Memory B cell (primary cell): ENCODE data around the gene SCAMP2.
"Not testable (repeated sequence)": the region's sequence is repeated elsewhere in the genome, so short reads cannot be mapped to it uniquely, and the experiment has no call there.

Experiments
- ATAC-seq: fragments of 150-1000 bp; cut with Tn5 transposase; 2 replicates; pipeline ENCODE4 v1.10.0; 2021; ENCODE audit warnings: low read depth, mild to moderate bottlenecking, moderate library complexity
- DNase-seq, 2 donors: peaks; one replicate each; pipeline ENCODE4 v3.0.0; 2022; ENCODE audit warnings: low spot score in 2 of 2
- H3K27ac Mint-ChIP-seq: one replicate; pipeline ENCODE4 v1.8.0; 2022; ENCODE audit warnings: mild to moderate bottlenecking, moderate library complexity, mixed read lengths
- H3K27me3 Mint-ChIP-seq: one replicate; pipeline ENCODE4 v1.8.0; 2022; ENCODE audit warnings: mixed read lengths
- H3K36me3 Mint-ChIP-seq: one replicate; pipeline ENCODE4 v1.8.0; 2022; ENCODE audit warnings: mild to moderate bottlenecking, mixed read lengths
- H3K4me1 Mint-ChIP-seq: one replicate; pipeline ENCODE4 v1.8.0; 2022; ENCODE audit warnings: mixed read lengths
- H3K4me3 Mint-ChIP-seq: one replicate; pipeline ENCODE4 v1.8.0; 2022; ENCODE audit warnings: mild to moderate bottlenecking, moderate library complexity, mixed read lengths
- H3K9me3 Mint-ChIP-seq: one replicate; pipeline ENCODE4 v1.8.0; 2022; ENCODE audit warnings: mixed read lengths

SCAMP2 gene

DNA sequence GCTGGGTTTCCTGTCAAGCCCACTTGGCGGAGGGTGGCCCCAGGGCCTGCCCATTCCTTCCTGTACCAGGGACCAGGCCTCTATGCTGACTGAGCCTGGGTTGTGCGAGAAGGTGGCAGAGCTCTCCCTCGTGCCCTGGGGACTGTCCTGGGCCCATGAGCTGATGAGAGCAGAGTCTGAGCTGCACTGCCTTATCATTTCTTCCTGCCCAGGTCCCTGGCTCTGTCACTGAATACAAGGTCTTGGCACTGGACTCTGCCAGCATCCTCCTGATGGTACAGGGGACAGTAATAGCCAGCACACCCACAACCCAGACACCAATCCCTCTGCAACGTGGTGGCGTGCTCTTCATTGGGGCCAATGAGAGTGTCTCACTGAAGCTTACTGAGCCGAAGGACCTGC, 24.1 kb upstream of the SCAMP2 start:
- H3K27ac Mint-ChIP-seq, result no peak overlapping the region
- H3K9me3 Mint-ChIP-seq, result no peaks in the 10 kb centered on the region
- no peak for DNase-seq
- no peaks in the 10 kb centered on the region for H3K27me3 Mint-ChIP-seq
- H3K4me3 Mint-ChIP-seq, result no peak overlapping the region
- peaks cover 8% of the 10 kb centered on the region for H3K36me3 Mint-ChIP-seq
- H3K4me1 Mint-ChIP-seq, result peaks cover 17% of the 10 kb centered on the region
- no peak for ATAC-seq

DNA sequence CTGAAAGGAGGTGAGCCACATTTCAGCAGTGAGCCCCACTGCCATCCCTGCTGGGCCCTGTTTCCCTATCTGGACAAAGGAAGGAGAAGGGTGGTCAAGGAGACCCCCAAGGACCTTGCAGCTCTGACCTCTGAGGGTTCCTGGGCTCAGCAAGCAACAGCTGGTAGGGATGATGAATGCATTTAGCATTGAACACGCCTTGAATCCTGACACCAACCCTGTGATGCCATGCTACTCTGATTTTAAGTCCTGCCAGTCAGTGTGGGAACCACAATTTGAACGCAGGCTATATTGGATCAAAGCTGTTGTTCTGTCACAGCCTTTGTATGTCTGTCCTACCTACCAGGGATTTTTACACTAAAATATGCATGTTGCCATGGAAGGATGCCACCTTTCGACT, 23.2 kb upstream of the SCAMP2 start:
- ATAC-seq (no peak), DNase-seq (no peak)
- Mint-ChIP-seq H3K4me3 (no peak overlapping the region), H3K27ac (no peak overlapping the region), H3K9me3 (no peaks in the 10 kb centered on the region), H3K36me3 (peaks cover 9% of the 10 kb centered on the region), H3K4me1 (peaks cover 17% of the 10 kb centered on the region), H3K27me3 (no peaks in the 10 kb centered on the region)

- no peak overlapping the region for H3K4me3 Mint-ChIP-seq
- peaks cover 17% of the 10 kb centered on the region for H3K4me1 Mint-ChIP-seq
- no peaks in the 10 kb centered on the region for H3K9me3 Mint-ChIP-seq
- H3K36me3 Mint-ChIP-seq, result peaks cover 9% of the 10 kb centered on the region
- no peak for ATAC-seq
- H3K27ac Mint-ChIP-seq, result no peak overlapping the region
- H3K27me3 Mint-ChIP-seq, result no peaks in the 10 kb centered on the region
- DNase-seq, result no peak
Observed at GRCh38 chr15:74895830-74896229, 22.7 kb upstream of the SCAMP2 start.

DNA sequence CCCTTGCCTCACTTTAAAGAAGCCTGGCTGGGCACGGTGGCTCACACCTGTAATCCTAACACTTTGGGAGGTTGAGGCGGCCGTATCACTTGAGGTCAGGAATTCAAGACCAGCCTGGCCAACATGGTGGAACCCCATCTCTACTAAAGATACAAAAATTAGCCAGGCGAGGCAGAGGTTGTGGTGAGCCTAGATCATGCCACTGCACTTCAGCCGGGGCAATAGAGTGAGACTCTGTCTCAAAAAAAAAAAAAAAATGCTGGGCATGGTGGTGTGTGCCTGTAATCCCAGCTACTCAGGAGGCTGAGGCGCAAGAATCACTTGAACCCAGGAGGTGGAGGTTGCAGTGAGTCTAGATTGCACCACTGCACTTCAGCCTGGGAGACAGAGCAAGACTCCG, 21.2 kb upstream of the SCAMP2 start:
- not testable (repeated sequence) for DNase-seq, H3K27me3 Mint-ChIP-seq, H3K36me3 Mint-ChIP-seq, H3K9me3 Mint-ChIP-seq, H3K27ac Mint-ChIP-seq, H3K4me3 Mint-ChIP-seq, ATAC-seq
- peaks cover 23% of the 10 kb centered on the region for H3K4me1 Mint-ChIP-seq

DNA sequence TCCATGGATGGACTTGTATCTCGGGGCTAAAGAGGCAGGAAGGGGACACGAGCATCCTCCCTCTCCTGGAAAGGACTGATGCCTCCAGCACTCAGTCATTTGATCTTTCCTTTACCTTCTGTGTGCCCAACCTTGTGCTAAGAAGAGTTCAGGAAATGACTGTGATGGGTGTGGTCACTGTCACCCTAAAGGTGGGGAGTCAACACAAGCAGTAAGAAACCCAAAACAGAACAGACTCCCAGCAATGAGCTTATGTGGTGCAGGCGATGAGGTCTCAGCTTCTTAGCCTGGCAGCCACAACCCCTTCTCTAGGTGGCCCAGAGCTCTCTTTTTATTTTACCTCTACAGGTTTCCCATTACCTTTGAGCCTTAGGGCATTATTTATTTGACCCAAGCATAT, 20.5 kb upstream of the SCAMP2 start:
- no peak for DNase-seq
- peak overlapping the region; percentile 67 for H3K27ac Mint-ChIP-seq
- H3K27me3 Mint-ChIP-seq, result no peaks in the 10 kb centered on the region
- peak; percentile 28 for ATAC-seq
- no peaks in the 10 kb centered on the region for H3K9me3 Mint-ChIP-seq
- H3K4me3 Mint-ChIP-seq, result peak overlapping the region; percentile 69
- peaks cover 4% of the 10 kb centered on the region for H3K36me3 Mint-ChIP-seq
- peaks cover 27% of the 10 kb centered on the region for H3K4me1 Mint-ChIP-seq

DNA sequence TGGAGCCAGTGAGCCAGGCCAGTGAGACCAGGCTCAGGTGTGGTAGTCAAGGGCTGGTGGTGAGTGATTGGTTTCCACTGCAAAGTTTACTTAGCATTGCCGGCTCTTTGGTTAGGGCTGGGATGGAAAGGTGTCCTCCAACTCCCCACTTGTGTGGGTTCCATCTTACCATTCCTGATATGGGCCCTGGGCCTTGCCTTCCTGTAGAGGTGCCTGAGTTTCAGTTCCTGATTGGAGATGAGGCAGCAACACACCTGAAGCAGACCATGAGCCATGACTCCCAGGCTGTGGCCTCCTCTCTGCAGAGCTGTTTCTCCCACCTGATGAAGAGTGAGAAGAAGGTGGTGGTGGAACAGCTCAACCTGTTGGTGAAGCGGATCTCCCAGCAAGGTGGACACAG, 19.8 kb upstream of the SCAMP2 start:
- peak overlapping the region; percentile 21 for H3K4me3 Mint-ChIP-seq
- no peaks in the 10 kb centered on the region for H3K27me3 Mint-ChIP-seq
- no peaks in the 10 kb centered on the region for H3K9me3 Mint-ChIP-seq
- peaks cover 27% of the 10 kb centered on the region for H3K4me1 Mint-ChIP-seq
- peaks cover 4% of the 10 kb centered on the region for H3K36me3 Mint-ChIP-seq
- ATAC-seq, result no peak
- no peak for DNase-seq
- H3K27ac Mint-ChIP-seq, result peak overlapping the region; percentile 67

GRCh38 chr15:74892313-74892712, 19.1 kb upstream of the SCAMP2 start:
- ATAC-seq, result no peak
- Mint-ChIP-seq H3K27me3 (no peaks in the 10 kb centered on the region), H3K9me3 (no peaks in the 10 kb centered on the region), H3K27ac (no peak overlapping the region), H3K4me3 (no peak overlapping the region), H3K4me1 (peaks cover 27% of the 10 kb centered on the region), H3K36me3 (peaks cover 4% of the 10 kb centered on the region)
- no peak for DNase-seq

GRCh38 chr15:74891469-74891868, 18.3 kb upstream of the SCAMP2 start:
- Mint-ChIP-seq H3K4me1 (peaks cover 27% of the 10 kb centered on the region), H3K27me3 (no peaks in the 10 kb centered on the region), H3K27ac (no peak overlapping the region), H3K36me3 (peaks cover 4% of the 10 kb centered on the region), H3K9me3 (no peaks in the 10 kb centered on the region), H3K4me3 (peak overlapping the region; percentile 35)
- ATAC-seq (no peak), DNase-seq (no peak)

- no peaks in the 10 kb centered on the region for H3K9me3 Mint-ChIP-seq
- H3K27ac Mint-ChIP-seq, result no peak overlapping the region
- peaks cover 27% of the 10 kb centered on the region for H3K4me1 Mint-ChIP-seq
- DNase-seq (no peak), ATAC-seq (no peak)
- H3K36me3 Mint-ChIP-seq, result peaks cover 4% of the 10 kb centered on the region
- peak overlapping the region; percentile 90 for H3K4me3 Mint-ChIP-seq
- no peaks in the 10 kb centered on the region for H3K27me3 Mint-ChIP-seq
Observed at GRCh38 chr15:74890665-74890960, 17.4 kb upstream of the SCAMP2 start.

GRCh38 chr15:74889883-74890664, 16.9 kb upstream of the SCAMP2 start, which contains the start of gene MPI:
MPI (plus strand) TSS chr15:74890042; CDS start chr15:74890074, 32 bp downstream.
- ATAC-seq (peak; percentile 99), DNase-seq (peak; percentile 76 to 81)
- Mint-ChIP-seq H3K27me3 (no peaks in the 10 kb centered on the region), H3K4me1 (peaks cover 27% of the 10 kb centered on the region), H3K9me3 (no peaks in the 10 kb centered on the region), H3K4me3 (peak within 1 kb of the TSS; percentile 90), H3K36me3 (peaks cover 4% of the 10 kb centered on the region), H3K27ac (peak within 1 kb of the TSS; percentile 86)

DNA sequence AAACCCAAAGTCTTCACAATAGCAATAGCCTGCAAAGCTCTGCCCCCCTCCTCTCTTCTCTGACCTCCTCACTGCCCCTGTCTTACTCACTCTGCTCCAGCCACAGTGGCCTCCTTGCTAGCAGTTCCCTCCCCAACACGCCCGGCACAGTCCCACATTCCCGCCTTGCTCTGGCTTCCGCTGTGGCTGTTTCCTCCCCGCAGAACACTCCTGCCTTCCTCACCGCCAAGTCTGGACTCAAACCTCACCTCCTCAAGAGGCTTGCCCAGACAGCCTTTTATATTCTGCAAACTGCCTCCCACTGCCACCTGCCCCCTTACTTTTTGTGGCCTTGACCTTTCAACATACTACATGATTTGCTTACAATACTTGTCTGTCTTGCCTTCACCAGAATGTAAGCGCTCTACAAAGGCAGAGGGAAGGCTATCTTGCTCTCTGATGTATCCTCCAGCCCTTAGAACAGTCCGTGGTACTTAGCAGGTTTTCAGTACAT, 16.3 kb upstream of the SCAMP2 start:
- Mint-ChIP-seq H3K4me1 (peaks cover 27% of the 10 kb centered on the region), H3K27ac (peak overlapping the region; percentile 86), H3K4me3 (peak overlapping the region; percentile 90), H3K9me3 (no peaks in the 10 kb centered on the region), H3K27me3 (no peaks in the 10 kb centered on the region), H3K36me3 (peaks cover 4% of the 10 kb centered on the region)
- ATAC-seq (no peak), DNase-seq (no peak)

DNA sequence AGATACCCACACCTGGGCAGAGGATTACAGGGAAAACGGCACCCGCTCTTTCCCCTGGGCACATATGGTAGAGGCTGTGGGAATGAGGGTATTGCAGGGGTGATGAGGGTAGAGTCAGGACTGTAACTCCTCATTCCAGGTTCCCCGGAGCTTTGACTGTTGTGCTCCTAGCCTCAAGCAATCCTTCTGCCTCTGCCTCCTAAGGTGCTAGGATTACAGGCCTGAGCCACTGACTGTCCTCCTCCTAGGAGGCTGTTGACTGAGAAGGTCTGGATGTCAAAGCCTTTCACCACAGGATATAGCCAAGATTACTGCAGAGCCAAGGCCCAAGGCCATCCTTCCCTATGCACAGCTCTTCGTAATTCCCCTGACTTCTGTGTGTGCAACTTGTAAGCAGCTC, 15.6 kb upstream of the SCAMP2 start:
- Mint-ChIP-seq H3K9me3 (no peaks in the 10 kb centered on the region), H3K4me1 (peaks cover 28% of the 10 kb centered on the region), H3K36me3 (peaks cover 4% of the 10 kb centered on the region), H3K27me3 (no peaks in the 10 kb centered on the region), H3K4me3 (no peak overlapping the region), H3K27ac (no peak overlapping the region)
- ATAC-seq (no peak), DNase-seq (no peak)

GRCh38 chr15:74887537-74888193, 14.5 kb upstream of the SCAMP2 start:
- H3K36me3 Mint-ChIP-seq, ATAC-seq: not testable (repeated sequence)

GRCh38 chr15:74885461-74885860, 12.3 kb upstream of the SCAMP2 start:
- ATAC-seq (no peak), DNase-seq (no peak)
- Mint-ChIP-seq H3K36me3 (no peaks in the 10 kb centered on the region), H3K9me3 (peaks cover 4% of the 10 kb centered on the region), H3K27me3 (no peaks in the 10 kb centered on the region), H3K27ac (no peak overlapping the region), H3K4me3 (no peak overlapping the region), H3K4me1 (peaks cover 14% of the 10 kb centered on the region)

More at GRCh38 chr15:74887537-74888193, 14.5 kb upstream of the SCAMP2 start:
- H3K4me3 Mint-ChIP-seq, H3K9me3 Mint-ChIP-seq, H3K27ac Mint-ChIP-seq, H3K27me3 Mint-ChIP-seq, DNase-seq: not testable (repeated sequence)
- peaks cover 17% of the 10 kb centered on the region for H3K4me1 Mint-ChIP-seq
